ENCODE measurements around the gene MRPL41.
"Not testable (repeated sequence)": the region's sequence is repeated elsewhere in the genome, so short reads cannot be mapped to it uniquely, and the experiment has no call there.

The MRPL41 gene

DNA sequence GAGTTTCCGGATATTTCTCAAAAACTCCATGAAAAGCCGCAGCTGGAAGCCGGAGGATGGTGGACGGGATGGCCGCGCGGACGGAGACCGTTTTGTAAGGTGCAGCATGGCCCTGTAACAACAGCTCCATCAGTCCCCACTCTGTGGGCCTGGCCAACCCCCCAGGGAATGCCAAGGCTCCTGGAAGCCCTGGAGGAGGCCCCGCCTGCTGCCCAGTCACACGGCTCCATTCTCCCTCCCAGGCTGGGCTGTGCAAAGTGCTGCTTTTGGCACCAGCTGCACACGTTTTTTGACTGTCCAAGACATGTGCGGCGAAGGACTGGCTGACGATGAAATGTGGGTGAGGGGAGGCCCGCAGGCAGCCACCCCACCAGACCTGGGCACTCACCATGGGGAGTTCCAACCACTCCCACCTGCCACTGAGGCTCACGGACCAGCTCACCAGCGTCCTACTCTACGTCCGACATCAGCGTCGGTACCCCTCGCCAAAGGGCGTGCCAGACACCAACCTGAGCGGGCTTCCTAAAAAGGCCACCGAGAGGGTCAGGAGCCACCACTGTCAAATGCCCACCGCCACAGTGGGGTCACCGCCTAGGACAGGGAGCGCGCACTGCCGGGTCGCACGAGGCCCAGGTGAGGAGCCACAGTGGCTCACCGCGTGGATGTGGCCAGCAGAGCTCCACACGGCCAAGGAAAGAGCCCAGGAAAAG lies 28.8 kb upstream of the MRPL41 start:
- no peak for DNase-seq

- DNase-seq: no peak
These were observed 27.3 kb upstream of the MRPL41 start for GRCh38 chr9:137524161-137524980.

DNA sequence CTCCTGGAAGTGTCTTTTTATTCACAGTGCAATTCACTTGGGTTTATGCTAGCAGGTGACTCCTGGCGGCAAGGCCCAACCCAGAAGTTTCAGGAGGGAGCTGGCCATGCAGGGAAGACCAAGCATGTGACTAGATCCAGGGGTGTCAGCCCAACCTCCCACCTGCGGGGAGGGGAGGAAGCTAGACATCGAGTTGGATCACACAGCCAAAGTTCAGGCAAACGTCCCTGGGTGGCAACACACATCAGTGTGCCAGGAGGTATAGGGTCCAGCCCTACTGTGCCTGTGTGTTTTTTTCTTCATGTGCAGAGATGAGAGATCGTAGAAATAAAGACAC lies 26.7 kb upstream of the MRPL41 start:
- DNase-seq: no peak

- no peak for DNase-seq
These were observed 21.3 kb upstream of the MRPL41 start for GRCh38 chr9:137530331-137530730.

GRCh38 chr9:137531099-137531765 lies 20.4 kb upstream of the MRPL41 start:
- no peak for DNase-seq

DNA sequence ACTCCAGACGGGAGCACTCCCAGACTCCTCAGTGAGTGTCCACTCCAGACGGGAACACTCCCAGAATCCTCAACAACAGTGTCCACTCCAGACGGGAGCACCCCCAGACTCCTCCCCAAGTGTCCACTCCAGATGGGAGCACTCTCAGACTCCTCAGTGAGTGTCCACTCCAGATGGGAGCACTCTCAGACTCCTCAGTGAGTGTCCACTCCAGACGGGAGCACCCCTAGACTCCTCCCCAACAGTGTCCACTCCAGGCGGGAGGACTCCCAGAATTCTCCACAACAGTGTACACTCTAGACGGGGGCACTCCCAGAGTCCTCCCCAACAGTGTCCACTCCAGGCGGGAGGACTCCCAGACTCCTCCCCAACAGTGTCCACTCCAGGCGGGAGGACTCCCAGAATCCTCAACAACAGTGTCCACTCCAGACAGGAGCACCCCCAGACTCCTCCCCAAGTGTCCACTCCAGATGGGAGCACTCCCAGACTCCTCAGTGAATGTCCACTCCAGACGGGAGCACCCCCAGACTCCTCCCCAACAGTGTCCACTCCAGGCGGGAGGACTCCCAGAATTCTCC lies 18.7 kb upstream of the MRPL41 start:
- not testable (repeated sequence) for DNase-seq

DNA sequence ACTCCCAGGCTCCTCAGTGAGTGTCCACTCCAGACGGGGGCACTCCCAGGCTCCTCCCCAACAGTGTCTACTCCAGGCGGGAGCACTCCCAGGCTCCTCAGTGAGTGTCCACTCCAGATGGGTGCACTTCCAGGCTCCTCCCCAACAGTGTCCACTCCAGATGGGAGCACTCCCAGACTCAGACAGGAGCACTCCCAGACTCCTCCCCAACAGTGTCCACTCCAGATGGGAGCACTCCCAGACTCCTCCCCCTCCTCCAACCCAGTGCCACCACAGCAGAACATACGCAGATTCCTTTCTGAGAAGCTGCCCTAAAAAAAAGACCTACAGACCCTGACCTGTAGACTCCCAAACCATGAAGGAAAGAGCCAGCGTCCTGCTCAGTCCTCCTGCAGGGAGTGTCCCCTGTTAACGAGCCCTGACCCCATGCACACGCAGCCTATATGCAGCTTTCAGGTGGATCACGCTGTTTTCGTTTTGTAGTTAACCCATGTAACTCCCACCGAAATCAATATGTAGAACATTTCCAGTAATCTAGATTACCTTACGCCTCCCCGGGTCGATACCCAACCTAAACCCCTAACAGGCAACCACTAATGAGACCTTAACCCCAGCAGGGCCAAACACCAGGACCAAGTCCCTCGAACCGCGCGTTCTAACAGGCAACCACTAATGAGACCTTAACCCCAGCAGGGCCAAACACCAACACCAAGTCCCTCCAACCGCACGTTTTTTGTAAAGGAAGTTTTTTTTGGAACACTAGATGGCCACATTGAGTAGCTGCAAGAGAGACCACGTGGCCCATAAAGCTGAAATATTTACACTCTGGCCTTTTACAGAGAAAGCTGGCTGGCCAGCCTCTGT lies 17.2 kb upstream of the MRPL41 start:
- peak; percentile 32 to 67 for DNase-seq

DNA sequence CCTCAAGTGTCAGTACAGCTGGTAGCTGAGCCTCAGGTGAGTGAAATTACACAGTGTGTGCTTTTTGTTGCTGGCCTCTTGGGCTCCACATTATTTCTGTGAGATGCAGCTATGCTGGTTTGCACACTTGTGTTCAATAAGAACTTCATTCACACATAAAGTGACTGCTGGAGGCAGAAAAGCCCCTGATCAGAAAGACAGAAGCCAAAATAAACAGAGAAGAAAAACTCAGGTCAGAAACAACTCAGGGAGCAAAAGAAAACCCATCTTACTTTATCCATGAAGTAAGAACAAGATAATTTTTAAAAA lies 16.6 kb upstream of the MRPL41 start:
- no peak for DNase-seq

- DNase-seq: not testable (repeated sequence)
These were observed 15.0 kb upstream of the MRPL41 start for GRCh38 chr9:137536594-137537131.

GRCh38 chr9:137538058-137538457 lies 13.6 kb upstream of the MRPL41 start:
- no peak for DNase-seq

GRCh38 chr9:137540536-137540935 lies 11.1 kb upstream of the MRPL41 start:
- no peak for DNase-seq

DNA sequence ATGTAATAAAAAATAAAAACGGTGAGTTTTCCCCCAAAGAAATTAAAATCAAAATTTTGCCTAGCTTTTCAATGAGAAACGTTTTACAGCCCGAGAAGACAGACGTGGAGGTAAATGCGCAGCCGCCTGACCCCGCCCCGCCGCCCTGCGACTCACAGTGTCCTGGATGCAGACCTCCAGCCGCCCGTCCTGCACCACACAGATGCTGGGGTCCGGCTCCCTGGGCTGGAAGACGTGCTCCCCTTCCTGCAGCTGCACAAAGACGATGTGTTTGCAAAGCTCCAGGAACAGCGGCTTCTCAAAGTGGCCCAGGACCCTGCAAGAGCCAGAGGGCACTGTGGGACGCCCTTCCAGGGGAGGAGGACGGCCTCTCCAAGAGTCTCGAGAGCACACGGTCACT lies 9.2 kb upstream of the MRPL41 start:
- no peak for DNase-seq

- no peak for DNase-seq
These were observed 8.3 kb upstream of the MRPL41 start for GRCh38 chr9:137543237-137543963.

GRCh38 chr9:137544176-137544760 lies 7.4 kb upstream of the MRPL41 start:
- no peak for DNase-seq

DNA sequence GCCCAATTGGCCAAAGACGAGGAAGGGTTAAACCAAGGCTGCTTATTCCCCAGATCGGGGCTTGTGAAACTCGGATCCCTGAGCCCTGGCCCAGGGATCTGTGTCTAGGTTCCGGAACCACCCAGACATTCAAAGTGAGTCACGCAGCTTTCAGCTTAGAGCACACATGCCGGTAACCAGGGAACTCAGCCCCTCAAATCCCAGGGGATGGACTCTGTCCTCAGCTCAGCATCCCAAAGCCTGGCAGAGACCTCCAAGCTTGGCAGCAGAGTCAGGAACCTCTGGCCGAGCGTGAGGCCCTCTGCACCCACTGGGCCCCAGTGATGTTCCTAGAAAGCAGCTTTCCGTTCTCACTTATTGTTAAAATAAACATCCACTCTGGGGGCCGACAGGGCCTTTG lies 6.6 kb upstream of the MRPL41 start:
- DNase-seq: no peak

GRCh38 chr9:137547687-137548543 lies 3.8 kb upstream of the MRPL41 start:
- no peak for DNase-seq

- DNase-seq: peak; percentile 39 to 80
These were observed 1.5 kb upstream of the MRPL41 start, which contains the start of gene PNPLA7 for GRCh38 chr9:137550231-137550621. PNPLA7 (minus strand) TSS chr9:137550402; CDS start chr9:137550197, 205 bp downstream.

DNA sequence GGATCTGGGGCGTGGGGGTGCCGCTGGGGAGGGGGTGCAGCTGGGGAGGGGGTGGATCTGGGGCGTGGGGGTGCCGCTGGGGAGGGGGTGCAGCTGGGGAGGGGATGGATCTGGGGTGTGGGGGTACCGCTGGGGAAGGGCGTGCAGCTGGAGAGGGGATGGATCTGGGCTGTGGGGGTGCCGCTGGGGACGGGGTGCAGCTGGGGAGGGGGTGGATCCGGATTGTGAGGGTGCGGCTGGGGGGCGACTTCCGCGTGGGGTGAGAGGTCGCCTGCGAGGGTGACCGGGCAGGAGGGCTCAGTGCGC lies 768 bp upstream of the MRPL41 start:
- DNase-seq: not testable (repeated sequence)

- DNase-seq: peak in 1 of 2 experiments; percentile 36
These were observed 516 bp downstream of the MRPL41 start for GRCh38 chr9:137552022-137552768.

- DNase-seq: not testable (repeated sequence)
These were observed 2.0 kb downstream of the MRPL41 start for GRCh38 chr9:137553654-137554053.

Data from NCI-H526 (cell line).